GM19455 (cell line): ENCODE data around the gene NCAM2.

Experiments used
- ATAC-seq: cut with Tn5 transposase; IDR thresholded peaks from one replicate; pipeline ENCODE4 v1.9.1; 2021; ENCODE audit not compliant: unreplicated experiment

The NCAM2 gene

DNA sequence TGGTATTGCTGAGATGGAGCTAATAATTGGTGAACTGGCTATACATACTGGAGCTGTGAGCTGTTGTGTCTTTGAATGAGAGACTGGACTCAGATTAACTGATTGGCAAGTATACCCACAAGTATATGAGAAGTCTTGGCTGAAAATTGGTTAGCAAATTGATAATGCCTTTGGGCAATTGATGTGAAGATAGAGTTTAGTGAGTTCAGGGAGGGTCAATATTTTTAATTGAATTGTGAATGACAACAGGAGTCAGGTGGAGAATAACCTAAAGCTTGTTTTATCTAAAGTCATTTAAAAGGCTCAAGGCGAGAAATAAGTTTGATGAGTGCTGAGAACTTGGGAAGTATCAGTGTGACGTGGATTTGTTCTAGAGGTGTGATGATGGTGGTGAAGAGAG lies 27.5 kb downstream of the NCAM2 start:
- ATAC-seq = no peak

GRCh38 chr21:21028275-21028820 lies 30.1 kb downstream of the NCAM2 start:
- ATAC-seq = no peak

- ATAC-seq = no peak
Measured at GRCh38 chr21:21029164-21029563, 31.0 kb downstream of the NCAM2 start.

DNA sequence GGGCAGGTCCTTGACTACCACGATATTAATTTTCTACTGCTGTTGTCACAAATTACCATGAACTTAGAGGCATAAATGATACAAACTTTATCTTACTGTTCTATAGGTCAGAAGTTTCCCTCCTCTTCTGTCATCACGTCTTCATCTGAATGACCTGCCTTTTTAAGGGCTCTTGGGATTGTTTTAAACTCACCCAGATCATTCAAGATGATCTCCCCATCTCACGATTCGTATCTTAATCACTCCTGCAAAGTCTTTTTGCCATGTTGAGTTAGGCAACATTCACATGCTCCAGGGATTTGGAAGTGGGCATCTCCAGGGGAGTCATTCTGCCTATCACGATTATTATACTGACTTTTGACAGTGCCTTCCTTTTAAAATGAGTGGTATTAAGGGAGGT lies 32.1 kb downstream of the NCAM2 start:
- ATAC-seq = no peak

DNA sequence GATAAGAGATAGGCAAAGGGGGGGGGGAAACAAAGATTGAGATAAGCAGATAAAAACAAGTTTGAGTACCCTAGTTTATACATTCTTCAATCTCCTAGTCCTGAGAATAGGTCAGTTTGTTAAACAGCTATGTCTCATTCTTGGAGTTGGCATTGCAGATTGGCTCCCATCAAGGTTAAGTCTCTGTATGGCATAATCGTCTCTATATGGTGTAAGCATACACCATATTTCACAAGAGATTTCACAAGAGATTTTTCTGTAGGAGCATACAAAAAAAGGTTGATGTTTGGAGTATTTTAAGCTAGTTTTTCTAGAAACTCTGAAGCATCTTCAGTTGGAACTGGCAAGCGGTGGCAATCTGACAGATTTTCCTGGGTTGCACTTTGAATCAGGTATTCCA lies 35.8 kb downstream of the NCAM2 start:
- ATAC-seq = no peak

DNA sequence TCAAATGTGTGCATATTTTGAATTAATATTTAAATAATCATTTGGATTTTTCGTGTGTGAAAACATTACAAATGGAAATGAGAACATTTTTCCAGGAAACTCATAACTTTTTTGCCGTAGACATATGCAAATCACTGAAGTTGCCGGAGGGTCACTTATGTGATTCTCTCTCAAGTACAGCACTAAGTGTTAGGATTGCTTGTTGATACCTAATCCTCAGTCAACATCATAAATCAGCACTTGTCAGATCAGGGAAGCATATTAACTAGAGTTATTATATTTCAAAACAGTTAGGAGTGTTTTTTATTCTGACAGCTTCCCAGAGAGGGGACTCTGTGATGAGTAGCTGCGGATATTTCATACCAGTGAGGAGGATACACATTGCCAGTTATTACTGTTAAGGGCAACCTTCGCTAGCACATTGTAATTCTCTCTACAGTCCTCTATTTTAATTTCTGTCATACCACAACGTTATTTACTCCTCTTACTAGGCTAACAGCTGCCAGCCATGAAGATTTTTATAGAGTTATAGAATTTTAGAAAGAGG lies 41.5 kb downstream of the NCAM2 start:
- no peak for ATAC-seq

DNA sequence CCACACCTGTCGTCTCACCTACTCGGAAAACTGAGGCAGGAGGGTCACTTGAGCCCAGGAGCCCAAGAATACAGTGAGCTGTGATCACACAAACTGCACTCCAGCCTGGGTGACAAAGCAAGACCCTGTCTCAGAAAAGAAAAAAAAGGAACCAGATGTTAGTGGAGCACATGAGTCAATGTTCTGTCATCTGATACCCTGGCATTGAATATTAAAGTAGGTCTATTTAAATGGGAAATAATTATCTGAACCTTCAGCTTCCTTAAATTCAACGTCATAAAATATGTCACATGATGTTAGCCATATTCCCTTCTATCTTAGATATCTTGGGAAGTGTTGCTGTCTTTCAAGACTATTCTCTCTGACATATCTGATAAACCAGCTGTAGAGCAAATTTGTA lies 47.3 kb downstream of the NCAM2 start:
- ATAC-seq = no peak

GRCh38 chr21:21046063-21046462 lies 47.9 kb downstream of the NCAM2 start:
- ATAC-seq = no peak

GRCh38 chr21:21051109-21052055 lies 53.2 kb downstream of the NCAM2 start:
- no peak for ATAC-seq

GRCh38 chr21:21052672-21053071 lies 54.5 kb downstream of the NCAM2 start:
- ATAC-seq = no peak

DNA sequence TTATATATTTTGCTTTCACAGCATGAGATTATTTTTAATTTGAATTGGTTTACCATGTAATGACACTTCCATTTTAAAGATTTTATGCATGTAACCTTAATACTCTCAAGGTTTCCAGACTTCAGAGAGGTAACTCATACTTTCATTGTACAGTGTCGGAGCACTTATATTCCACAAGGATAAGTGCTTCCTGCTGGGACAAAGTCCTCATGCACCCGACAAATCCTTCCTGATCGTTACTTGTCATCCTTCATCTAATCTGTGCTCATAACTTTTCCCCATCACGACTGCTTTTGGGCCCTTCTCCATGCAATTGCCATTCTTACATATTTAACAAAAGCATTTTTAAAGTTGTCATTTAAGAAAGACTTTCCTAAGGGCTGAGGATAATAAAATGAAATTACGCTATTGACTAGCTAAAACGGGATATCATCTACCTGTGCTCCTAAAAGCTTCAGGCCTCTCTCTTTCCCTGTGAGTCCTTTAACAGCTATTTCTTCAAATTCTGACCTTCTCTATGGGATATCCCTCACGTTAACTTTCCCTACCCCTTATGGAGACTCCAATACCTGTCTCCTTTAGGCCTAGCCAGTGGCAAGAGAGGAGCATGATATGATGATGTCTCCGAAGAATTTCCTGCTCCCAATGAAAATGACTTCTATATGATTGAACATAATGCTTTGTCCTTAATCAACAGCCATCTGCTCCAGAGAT lies 59.3 kb downstream of the NCAM2 start:
- ATAC-seq = no peak

- no peak for ATAC-seq
Measured at GRCh38 chr21:21063828-21064227, 65.6 kb downstream of the NCAM2 start.

GRCh38 chr21:21064353-21064752 lies 66.1 kb downstream of the NCAM2 start:
- no peak for ATAC-seq

DNA sequence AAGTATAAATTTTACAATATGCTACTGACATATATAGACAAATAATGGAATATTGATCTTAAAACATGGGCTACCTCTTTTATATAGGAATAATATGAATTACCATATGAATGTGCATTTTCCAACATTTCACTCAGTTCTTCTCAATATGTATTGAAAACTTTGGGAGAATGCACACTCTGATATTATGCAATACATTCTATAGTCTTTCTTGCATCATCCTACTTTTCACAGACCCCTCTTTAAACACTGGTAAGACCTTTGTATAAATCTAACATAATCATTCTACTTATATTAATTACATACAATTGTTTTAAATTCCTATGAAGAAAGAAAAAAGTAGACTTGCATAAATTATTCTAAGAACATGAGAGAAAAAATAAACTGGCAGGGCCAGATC lies 69.2 kb downstream of the NCAM2 start:
- ATAC-seq = no peak

DNA sequence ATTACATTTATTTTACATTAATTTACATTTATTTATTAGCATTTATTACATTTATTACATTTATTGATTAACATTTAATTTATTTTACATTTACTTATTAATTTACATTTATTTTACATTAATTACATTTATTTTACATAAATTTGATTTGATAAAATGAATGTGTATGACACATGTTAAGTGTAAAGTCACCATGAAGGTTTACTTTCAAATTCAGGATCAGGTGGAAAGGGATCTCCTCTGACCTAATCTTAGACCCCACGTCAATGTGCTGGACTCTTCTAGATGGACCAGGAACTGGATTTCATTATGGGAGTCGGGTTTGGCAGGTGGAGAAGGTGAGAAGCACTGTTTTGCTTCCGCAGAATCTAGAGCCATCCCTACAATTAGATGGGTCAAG lies 76.1 kb downstream of the NCAM2 start:
- no peak for ATAC-seq

DNA sequence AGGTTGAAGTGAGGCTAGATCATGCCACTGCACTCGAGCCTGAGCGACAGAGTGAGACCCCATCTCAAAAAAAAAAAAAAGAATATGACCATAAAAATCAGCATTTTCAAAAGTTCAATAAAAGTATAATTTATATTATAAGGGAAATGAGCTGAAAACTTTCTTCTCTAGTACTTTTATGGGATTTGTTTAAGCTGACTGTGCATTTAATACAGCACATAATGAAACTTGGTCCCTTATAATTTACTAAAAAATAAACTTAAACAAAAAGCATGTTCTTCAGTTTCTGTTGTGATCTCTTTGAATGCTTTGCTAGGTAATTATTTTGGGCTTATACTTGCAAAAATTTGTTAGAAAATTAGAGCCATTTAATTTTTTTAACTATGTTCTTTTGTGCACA lies 77.8 kb downstream of the NCAM2 start:
- ATAC-seq = no peak

GRCh38 chr21:21076491-21076890 lies 78.3 kb downstream of the NCAM2 start:
- no peak for ATAC-seq

GRCh38 chr21:21079646-21080045 lies 81.4 kb downstream of the NCAM2 start:
- ATAC-seq = no peak

DNA sequence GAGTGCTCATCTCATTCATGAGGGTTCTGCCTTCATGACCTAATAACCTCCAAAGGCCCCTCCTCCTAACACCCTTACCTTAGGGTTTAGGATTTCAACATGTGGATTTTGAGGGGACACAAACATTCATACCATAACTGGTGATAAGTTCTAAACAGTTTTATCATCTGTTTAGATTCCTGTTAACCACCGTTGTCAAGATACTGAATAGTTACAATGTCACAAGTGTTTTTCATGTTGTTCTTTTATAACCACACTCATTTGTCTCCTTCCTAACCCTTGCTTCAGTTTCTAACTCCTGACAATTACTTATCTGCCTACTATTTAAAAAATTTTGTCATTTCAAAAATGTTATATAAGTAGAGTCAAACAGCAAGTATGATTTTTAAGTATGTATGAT lies 86.0 kb downstream of the NCAM2 start:
- no peak for ATAC-seq

GRCh38 chr21:21085206-21085605 lies 87.0 kb downstream of the NCAM2 start:
- no peak for ATAC-seq

- ATAC-seq = no peak
Measured at GRCh38 chr21:21096956-21097355, 98.7 kb downstream of the NCAM2 start.

DNA sequence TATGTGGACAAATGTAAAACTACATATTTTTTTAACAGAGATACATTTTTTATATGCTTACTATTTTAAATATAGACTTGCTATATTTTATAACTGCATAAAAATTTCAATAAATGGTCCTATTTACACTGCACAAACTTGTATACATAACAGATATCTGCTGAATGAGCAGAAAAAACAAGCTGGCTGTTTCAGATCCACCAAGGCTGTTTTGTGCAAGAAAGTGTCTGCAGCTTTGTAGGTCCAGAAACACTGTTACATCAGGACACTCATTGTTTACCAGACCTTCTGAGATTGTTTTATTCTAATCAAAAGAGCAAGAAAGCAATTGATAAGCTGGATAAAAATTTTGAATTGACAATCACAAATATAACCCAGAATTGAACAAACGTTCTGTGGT lies 99.3 kb downstream of the NCAM2 start:
- no peak for ATAC-seq
